Mesendoderm (in vitro differentiated cells): ENCODE results near the gene TCF12.

Source experiments
- DNase-seq: peaks from one replicate; pipeline ENCODE4 v3.0.0; 2013
- H2AK5ac ChIP-seq: 2 replicates; pipeline ENCODE4 v1.6.1; 2013; ENCODE audit warnings: low read length, inconsistent platforms
- H2BK120ac ChIP-seq: 2 replicates; pipeline ENCODE4 v1.6.1; 2013; ENCODE audit warnings: low read depth, mild to moderate bottlenecking, low read length, moderate library complexity, mixed read lengths
- H2BK15ac ChIP-seq: replicated peaks from 2 replicates; pipeline ENCODE4 v1.6.1; 2013; ENCODE audit warnings: low read depth, mild to moderate bottlenecking, moderate library complexity
- H2BK5ac ChIP-seq: 2 replicates; pipeline ENCODE4 v1.6.1; 2013; ENCODE audit warnings: low read length, inconsistent platforms
- H3K18ac ChIP-seq: 2 replicates; pipeline ENCODE4 v1.6.1; 2013; ENCODE audit warnings: mild to moderate bottlenecking, low read length, mixed read lengths
- H3K23ac ChIP-seq: one replicate; pipeline ENCODE4 v1.6.1; 2013; ENCODE audit warnings: low read length
- H3K27ac ChIP-seq: 2 replicates; pipeline ENCODE4 v1.5.1; 2013; ENCODE audit warnings: low read depth, mild to moderate bottlenecking, inconsistent platforms, low read length, moderate library complexity
- H3K27me3 ChIP-seq: 2 replicates; pipeline ENCODE4 v1.6.1; 2013; ENCODE audit warnings: low read length, control low read depth, mild to moderate bottlenecking, inconsistent platforms; ENCODE audit not compliant: insufficient read depth, poor library complexity
- H3K36me3 ChIP-seq: 2 replicates; pipeline ENCODE4 v1.6.1; 2013; ENCODE audit warnings: low read length, inconsistent platforms; ENCODE audit not compliant: control insufficient read depth, insufficient read depth
- H3K4ac ChIP-seq: one replicate; pipeline ENCODE4 v1.6.1; 2013; ENCODE audit warnings: low read depth, mild to moderate bottlenecking, low read length, moderate library complexity
- H3K4me1 ChIP-seq: 2 replicates; pipeline ENCODE4 v1.6.1; 2013; ENCODE audit warnings: low read depth, low read length, inconsistent platforms; ENCODE audit not compliant: control insufficient read depth
- H3K4me2 ChIP-seq: 2 replicates; pipeline ENCODE4 v1.6.1; 2013; ENCODE audit warnings: low read length
- H3K4me3 ChIP-seq: 2 replicates; pipeline ENCODE4 v1.5.1; 2013; ENCODE audit warnings: mild to moderate bottlenecking, low read length
- H3K56ac ChIP-seq: one replicate; pipeline ENCODE4 v1.6.1; 2013; ENCODE audit warnings: low read length
- H3K79me1 ChIP-seq: 2 replicates; pipeline ENCODE4 v1.6.1; 2013; ENCODE audit warnings: low read length, inconsistent platforms
- H3K79me2 ChIP-seq: 2 replicates; pipeline ENCODE4 v1.6.1; 2013; ENCODE audit warnings: mild to moderate bottlenecking, low read length; ENCODE audit not compliant: control insufficient read depth, insufficient read depth
- H3K9ac ChIP-seq: 2 replicates; pipeline ENCODE4 v1.6.1; 2013; ENCODE audit warnings: low read length, inconsistent platforms
- H4K5ac ChIP-seq: one replicate; pipeline ENCODE4 v1.6.1; 2013; ENCODE audit warnings: low read length
- H4K8ac ChIP-seq: one replicate; pipeline ENCODE4 v1.6.1; 2013; ENCODE audit warnings: low read depth, mild to moderate bottlenecking, control low read depth, low read length, moderate library complexity
- WGBS: extraction: QIAGEN DNeasy Blood & Tissue Kit; methylation state at CpG from one replicate; pipeline ENCODE4 v1.1.7; 2013; ENCODE audit warnings: low lambda C conversion rate, missing lambda C conversion rate; ENCODE audit not compliant: insufficient coverage; ENCODE audit errors: extremely low coverage; 5-methylcytosine and 5-hydroxymethylcytosine counted together

The TCF12 gene

DNA sequence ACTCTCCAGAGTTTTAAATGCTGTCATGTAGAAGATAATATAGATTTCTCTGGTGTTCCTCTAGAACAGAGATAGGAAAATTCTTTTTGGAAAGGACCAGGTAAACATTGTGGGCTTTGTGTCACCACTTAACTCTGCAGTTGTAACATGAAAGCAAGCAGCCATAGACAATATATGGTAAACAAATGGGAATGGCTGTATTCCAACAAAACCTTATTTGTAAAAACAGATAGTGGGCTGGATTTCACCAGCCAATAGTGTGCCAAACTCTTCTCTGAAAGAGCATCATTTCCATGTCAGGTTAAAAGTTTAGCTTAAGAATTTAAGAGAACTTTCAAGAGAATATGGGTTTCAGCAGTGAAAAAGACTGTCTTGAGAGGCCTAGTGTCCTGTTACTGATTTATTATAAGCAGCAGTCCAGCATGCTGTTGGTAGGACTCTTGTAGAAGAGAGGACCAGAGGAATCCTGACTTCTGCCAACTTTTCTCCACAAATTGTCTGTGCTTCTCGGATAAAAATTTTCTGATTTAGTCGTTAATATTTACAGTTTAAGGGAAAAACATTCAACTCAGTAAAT is 107.7 kb downstream of the TCF12 start:
- no peak overlapping the region for H4K5ac ChIP-seq
- H3K56ac ChIP-seq: no peak overlapping the region
- no CpG with 5 or more reads among the region's 2 CpGs for whole genome bisulfite sequencing
- no peak overlapping the region for H2BK5ac ChIP-seq
- H3K23ac ChIP-seq: no peak overlapping the region
- DNase-seq: no peak
- H3K27me3 ChIP-seq: no peaks in the 10 kb centered on the region
- H3K36me3 ChIP-seq: no peaks in the 10 kb centered on the region
- H2BK15ac ChIP-seq: no peak overlapping the region
- no peak overlapping the region for H3K9ac ChIP-seq
- H3K18ac ChIP-seq: no peak overlapping the region
- no peak overlapping the region for H2BK120ac ChIP-seq
- no peak overlapping the region for H4K8ac ChIP-seq
- H3K79me2 ChIP-seq: peaks cover 28% of the 10 kb centered on the region
- H3K79me1 ChIP-seq: peaks cover 12% of the 10 kb centered on the region
- no peak overlapping the region for H3K4me3 ChIP-seq
- no peak overlapping the region for H3K27ac ChIP-seq
- peaks cover 2% of the 10 kb centered on the region for H3K4me1 ChIP-seq
- no peak overlapping the region for H2AK5ac ChIP-seq
- no peak overlapping the region for H3K4me2 ChIP-seq
- no peak overlapping the region for H3K4ac ChIP-seq

DNA sequence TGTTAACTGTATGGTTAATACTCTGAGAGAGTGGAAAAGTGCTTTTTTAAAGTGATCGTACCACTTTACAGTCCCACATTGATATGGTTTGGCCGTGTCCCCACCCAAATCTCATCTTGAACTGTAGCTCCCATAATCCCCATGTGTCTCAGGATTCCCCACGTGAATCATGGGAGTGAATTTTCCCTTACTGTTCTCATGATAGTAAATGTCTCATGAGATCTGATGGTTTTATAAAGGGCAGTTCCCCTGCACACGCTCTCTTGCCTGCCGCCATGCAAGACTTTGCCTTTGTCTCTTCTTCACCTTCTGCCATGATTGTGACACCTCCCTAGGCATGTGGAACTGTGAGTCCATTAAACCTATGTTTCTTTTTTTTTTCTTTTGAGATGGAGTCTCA is 109.2 kb downstream of the TCF12 start:
- Histone ChIP-seq H3K27ac (no peak overlapping the region), H3K4me2 (no peak overlapping the region), H2BK15ac (no peak overlapping the region), H3K4me3 (no peak overlapping the region), H3K79me2 (peaks cover 29% of the 10 kb centered on the region), H3K23ac (no peak overlapping the region), H3K79me1 (peaks cover 12% of the 10 kb centered on the region), H3K56ac (no peak overlapping the region), H3K18ac (no peak overlapping the region), H3K4me1 (peaks cover 4% of the 10 kb centered on the region), H2BK120ac (no peak overlapping the region), H3K36me3 (no peaks in the 10 kb centered on the region), H3K27me3 (no peaks in the 10 kb centered on the region), H2AK5ac (no peak overlapping the region), H4K8ac (no peak overlapping the region), H3K4ac (no peak overlapping the region), H2BK5ac (no peak overlapping the region), H4K5ac (no peak overlapping the region), H3K9ac (no peak overlapping the region)
- WGBS: no CpG with 5 or more reads among the region's 5 CpGs
- no peak for DNase-seq

DNA sequence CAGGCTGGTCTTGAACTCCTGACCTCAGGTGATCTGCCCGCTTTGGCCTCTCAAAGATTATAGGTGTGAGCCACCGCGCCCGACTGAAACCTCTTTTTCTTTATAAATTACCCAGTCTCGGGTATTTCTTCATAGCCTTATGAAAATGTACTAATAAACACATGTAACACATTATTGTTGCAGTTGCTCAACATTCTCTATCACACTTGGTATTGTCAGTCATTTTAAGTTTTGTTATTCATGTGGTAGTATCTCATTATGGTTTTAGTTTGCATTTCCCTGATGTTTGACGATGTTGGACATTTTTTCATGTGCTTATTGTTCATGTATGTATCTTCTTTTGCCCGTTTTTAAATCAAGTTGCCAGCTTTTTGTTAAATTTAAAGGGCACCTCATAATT is 109.7 kb downstream of the TCF12 start:
- H2BK5ac ChIP-seq: no peak overlapping the region

DNA sequence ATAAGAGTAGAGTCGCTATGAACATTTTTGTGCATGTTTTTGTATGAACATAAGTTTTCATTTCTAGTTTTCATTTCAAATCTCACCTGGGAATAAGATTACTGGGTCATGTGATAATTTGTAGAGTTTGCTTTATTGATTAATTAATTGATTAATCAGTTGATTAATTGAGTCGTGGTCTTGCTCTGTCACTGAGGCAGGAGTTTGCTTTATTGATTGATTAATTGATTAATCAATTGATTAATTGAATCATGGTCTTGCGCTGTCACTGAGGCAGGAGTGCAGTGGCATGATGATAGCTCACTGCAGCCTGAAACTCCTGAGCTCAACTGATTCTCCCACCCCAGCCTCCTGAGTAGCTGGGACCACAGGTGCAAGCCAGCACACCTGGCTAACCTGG is 111.6 kb downstream of the TCF12 start:
- no peak overlapping the region for H2BK120ac ChIP-seq
- 100% methylated on average over 1 of the region's 3 CpGs for WGBS
- H2BK5ac ChIP-seq: no peak overlapping the region
- H3K79me2 ChIP-seq: peaks cover 20% of the 10 kb centered on the region
- no peaks in the 10 kb centered on the region for H3K36me3 ChIP-seq
- no peak for DNase-seq
- no peak overlapping the region for H3K9ac ChIP-seq
- no peak overlapping the region for H2AK5ac ChIP-seq
- peaks cover 8% of the 10 kb centered on the region for H3K79me1 ChIP-seq
- H3K56ac ChIP-seq: no peak overlapping the region
- no peak overlapping the region for H3K4ac ChIP-seq
- no peak overlapping the region for H3K18ac ChIP-seq
- no peak overlapping the region for H3K4me3 ChIP-seq
- H3K27ac ChIP-seq: no peak overlapping the region
- no peak overlapping the region for H3K4me2 ChIP-seq
- H4K8ac ChIP-seq: no peak overlapping the region
- peaks cover 2% of the 10 kb centered on the region for H3K4me1 ChIP-seq
- H4K5ac ChIP-seq: no peak overlapping the region
- no peak overlapping the region for H2BK15ac ChIP-seq
- H3K27me3 ChIP-seq: no peaks in the 10 kb centered on the region
- no peak overlapping the region for H3K23ac ChIP-seq

More for the DNA sequence above, 109.7 kb downstream of the TCF12 start:
- no peak overlapping the region for H3K4ac ChIP-seq
- peaks cover 4% of the 10 kb centered on the region for H3K4me1 ChIP-seq
- peaks cover 28% of the 10 kb centered on the region for H3K79me2 ChIP-seq
- H3K79me1 ChIP-seq: peaks cover 12% of the 10 kb centered on the region
- no peak overlapping the region for H3K9ac ChIP-seq
- DNase-seq: no peak
- no peak overlapping the region for H2AK5ac ChIP-seq
- H3K36me3 ChIP-seq: no peaks in the 10 kb centered on the region
- no peak overlapping the region for H3K23ac ChIP-seq
- H4K5ac ChIP-seq: no peak overlapping the region
- no peak overlapping the region for H3K18ac ChIP-seq
- H4K8ac ChIP-seq: no peak overlapping the region
- H2BK120ac ChIP-seq: no peak overlapping the region
- H3K4me2 ChIP-seq: no peak overlapping the region
- no peak overlapping the region for H3K27ac ChIP-seq
- H3K4me3 ChIP-seq: no peak overlapping the region
- H2BK15ac ChIP-seq: no peak overlapping the region
- H3K27me3 ChIP-seq: no peaks in the 10 kb centered on the region
- WGBS: no CpG with 5 or more reads among the region's 7 CpGs
- no peak overlapping the region for H3K56ac ChIP-seq

DNA sequence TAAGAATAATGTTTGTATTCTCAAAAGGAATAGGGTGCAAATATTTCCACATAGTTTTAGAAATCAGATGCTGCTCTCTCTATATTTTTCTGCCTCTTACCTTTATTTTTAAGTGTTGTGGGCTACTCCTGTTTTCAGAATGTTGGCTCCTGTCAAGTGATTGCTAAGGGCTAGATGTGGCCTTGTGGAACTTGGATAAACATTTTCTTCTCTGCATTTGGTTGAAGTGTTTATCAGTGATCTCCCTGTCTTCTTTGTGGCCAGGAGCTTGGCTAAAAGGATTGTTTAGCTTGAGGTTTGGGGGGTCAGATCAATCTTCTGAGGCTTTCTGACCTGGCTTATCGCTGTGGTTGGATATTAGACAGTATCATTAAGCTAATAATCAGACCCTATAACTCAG is 112.6 kb downstream of the TCF12 start:
- no peak overlapping the region for H3K9ac ChIP-seq
- WGBS: no CpG with 5 or more reads among the region's 1 CpG
- H2BK15ac ChIP-seq: no peak overlapping the region
- H3K23ac ChIP-seq: no peak overlapping the region
- H3K79me1 ChIP-seq: peaks cover 8% of the 10 kb centered on the region
- H4K8ac ChIP-seq: no peak overlapping the region
- H2AK5ac ChIP-seq: no peak overlapping the region
- H3K79me2 ChIP-seq: peaks cover 20% of the 10 kb centered on the region
- no peak overlapping the region for H4K5ac ChIP-seq
- DNase-seq: no peak
- H3K4me2 ChIP-seq: no peak overlapping the region
- H3K27ac ChIP-seq: no peak overlapping the region
- H3K4ac ChIP-seq: no peak overlapping the region
- H3K4me1 ChIP-seq: peaks cover 5% of the 10 kb centered on the region
- no peak overlapping the region for H2BK120ac ChIP-seq
- H2BK5ac ChIP-seq: no peak overlapping the region
- H3K18ac ChIP-seq: no peak overlapping the region
- no peaks in the 10 kb centered on the region for H3K27me3 ChIP-seq
- H3K56ac ChIP-seq: no peak overlapping the region
- H3K36me3 ChIP-seq: no peaks in the 10 kb centered on the region
- no peak overlapping the region for H3K4me3 ChIP-seq

DNA sequence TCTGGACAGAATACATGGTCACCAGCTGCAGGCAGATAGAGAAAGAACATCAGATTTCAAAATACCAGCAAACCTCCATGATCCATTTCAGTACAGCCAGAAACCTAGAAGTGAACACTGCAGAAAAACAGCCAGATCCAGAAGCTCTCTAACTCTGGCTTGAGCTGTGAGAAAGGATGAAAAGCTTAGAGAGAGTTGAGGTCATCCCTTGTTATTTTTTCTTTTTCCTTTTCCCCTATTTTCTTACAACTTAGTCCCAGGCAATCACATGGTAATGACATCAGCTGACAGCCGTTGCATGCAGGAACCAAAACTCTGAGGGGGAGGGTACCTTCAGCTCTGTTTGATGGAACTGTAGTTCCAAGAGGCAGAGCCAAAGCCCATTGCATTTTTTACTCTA is 113.2 kb downstream of the TCF12 start:
- DNase-seq: peak; percentile 84
- no peak overlapping the region for H3K23ac ChIP-seq
- no peak overlapping the region for H4K5ac ChIP-seq
- H2BK120ac ChIP-seq: no peak overlapping the region
- H3K79me1 ChIP-seq: peaks cover 8% of the 10 kb centered on the region
- H3K27ac ChIP-seq: no peak overlapping the region
- H3K4me3 ChIP-seq: no peak overlapping the region
- H3K9ac ChIP-seq: no peak overlapping the region
- H3K4me1 ChIP-seq: peaks cover 5% of the 10 kb centered on the region
- H3K18ac ChIP-seq: no peak overlapping the region
- H2AK5ac ChIP-seq: no peak overlapping the region
- no peak overlapping the region for H3K4ac ChIP-seq
- H4K8ac ChIP-seq: no peak overlapping the region
- H3K56ac ChIP-seq: no peak overlapping the region
- no peaks in the 10 kb centered on the region for H3K27me3 ChIP-seq
- peaks cover 18% of the 10 kb centered on the region for H3K79me2 ChIP-seq
- H2BK15ac ChIP-seq: no peak overlapping the region
- H2BK5ac ChIP-seq: no peak overlapping the region
- no peak overlapping the region for H3K4me2 ChIP-seq
- no CpG with 5 or more reads among the region's 1 CpG for WGBS
- H3K36me3 ChIP-seq: no peaks in the 10 kb centered on the region
